ENCODE data around the gene ZFYVE28.
"Not testable (repeated sequence)": the region's sequence is repeated elsewhere in the genome, so short reads cannot be mapped to it uniquely, and the experiment has no call there.

Gene ZFYVE28

GRCh38 chr4:2286904-2287593 lies 131.4 kb downstream of the ZFYVE28 start:
- DNase-seq, result no peak

- DNase-seq, result no peak
Observed at GRCh38 chr4:2285613-2286381, 132.6 kb downstream of the ZFYVE28 start.

- no peak for DNase-seq
Observed at GRCh38 chr4:2284934-2285612, 133.4 kb downstream of the ZFYVE28 start.

GRCh38 chr4:2284161-2284933 lies 134.1 kb downstream of the ZFYVE28 start:
- no peak for DNase-seq

GRCh38 chr4:2283199-2283711 lies 135.2 kb downstream of the ZFYVE28 start:
- DNase-seq, result no peak

- DNase-seq, result peak; percentile 64 to 69
Observed at GRCh38 chr4:2281575-2282343, 136.7 kb downstream of the ZFYVE28 start.

- DNase-seq, result no peak
Observed at GRCh38 chr4:2280531-2281300, 137.7 kb downstream of the ZFYVE28 start.

GRCh38 chr4:2277956-2278355 lies 140.5 kb downstream of the ZFYVE28 start:
- DNase-seq, result no peak

- no peak for DNase-seq
Observed at GRCh38 chr4:2276581-2277325, 141.7 kb downstream of the ZFYVE28 start.

- no peak for DNase-seq
Observed at GRCh38 chr4:2275546-2276251, 142.7 kb downstream of the ZFYVE28 start.

GRCh38 chr4:2275044-2275397 lies 143.4 kb downstream of the ZFYVE28 start:
- DNase-seq, result not testable (repeated sequence)

GRCh38 chr4:2274320-2275043 lies 144.0 kb downstream of the ZFYVE28 start:
- DNase-seq, result no peak

- DNase-seq, result no peak
Observed at GRCh38 chr4:2273657-2274319, 144.7 kb downstream of the ZFYVE28 start.

GRCh38 chr4:2273221-2273620 lies 145.2 kb downstream of the ZFYVE28 start:
- DNase-seq, result no peak

GRCh38 chr4:2272828-2273120 lies 145.7 kb downstream of the ZFYVE28 start:
- no peak for DNase-seq

GRCh38 chr4:2272026-2272827 lies 146.2 kb downstream of the ZFYVE28 start:
- DNase-seq, result no peak

GRCh38 chr4:2271279-2272025 lies 147.0 kb downstream of the ZFYVE28 start:
- no peak for DNase-seq
